Measurements from ENCODE around the gene DRICH1. TPM values are rescaled to one million over a fixed set of nuclear protein-coding genes. Genes with fewer than 3 reads are reported as not detected.
"Not testable (repeated sequence)": the region's sequence is repeated elsewhere in the genome, so short reads cannot be mapped to it uniquely, and the experiment has no call there.

The DRICH1 gene
- total RNA-seq, 1 donor from 2014 or later, result not detected

DNA sequence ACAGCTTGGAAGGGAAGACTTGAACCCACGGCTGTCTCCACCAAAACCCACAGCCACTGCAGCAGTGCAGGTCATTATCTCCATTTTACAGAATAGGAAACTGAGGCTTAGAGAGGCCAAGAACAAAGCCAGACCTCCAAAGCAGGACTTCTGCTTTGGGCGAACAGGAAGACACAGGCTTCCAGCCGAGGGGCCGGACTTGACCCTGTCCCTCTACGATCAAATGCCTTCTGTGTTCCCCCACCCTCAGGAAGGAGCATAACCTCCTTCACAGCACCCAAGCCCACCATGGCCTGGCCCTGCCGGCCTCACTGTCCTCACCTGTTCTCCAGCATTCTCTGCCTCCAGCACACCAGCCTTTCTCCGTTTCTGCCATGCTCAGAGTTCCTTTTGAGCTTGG is 67.8 kb downstream of the DRICH1 start:
- Histone ChIP-seq H3K36me3 (no peaks in the 10 kb centered on the region), H3K9me3 (replicated peaks) (no peaks in the 10 kb centered on the region), H3K27ac (replicated peaks) (no peak overlapping the region), H3K27me3 (ENCODE audit: low read depth) (peaks cover 81% of the 10 kb centered on the region), H3K4me1 (peaks cover 16% of the 10 kb centered on the region), H3K4me3 (no peak overlapping the region)
- TF ChIP-seq CTCF (IDR thresholded peaks at IDR 0.05; ENCODE audit: borderline replicate concordance), result no peak
- intact Hi-C loops (cut with micrococcal nuclease), result no loop called here
- no peak for DNase-seq

- TF ChIP-seq CTCF (IDR thresholded peaks at IDR 0.05; ENCODE audit: borderline replicate concordance), result no peak
- no peaks in the 10 kb centered on the region for H3K36me3 ChIP-seq
- intact Hi-C loops (cut with micrococcal nuclease), result no loop called here
- no peak overlapping the region for H3K4me3 ChIP-seq
- H3K9me3 ChIP-seq (replicated peaks), result no peaks in the 10 kb centered on the region
- peaks cover 16% of the 10 kb centered on the region for H3K4me1 ChIP-seq
- peaks cover 92% of the 10 kb centered on the region for H3K27me3 ChIP-seq (ENCODE audit: low read depth)
- DNase-seq, result no peak
- no peak overlapping the region for H3K27ac ChIP-seq (replicated peaks)
These were observed 69.0 kb downstream of the DRICH1 start for GRCh38 chr22:23563111-23563510.

- Histone ChIP-seq H3K4me1 (peaks cover 16% of the 10 kb centered on the region), H3K4me3 (no peak overlapping the region), H3K36me3 (no peaks in the 10 kb centered on the region), H3K9me3 (replicated peaks) (no peaks in the 10 kb centered on the region), H3K27me3 (ENCODE audit: low read depth) (peaks cover 92% of the 10 kb centered on the region), H3K27ac (replicated peaks) (no peak overlapping the region)
- no peak for TF ChIP-seq CTCF (IDR thresholded peaks at IDR 0.05; ENCODE audit: borderline replicate concordance)
- DNase-seq, result no peak
- intact Hi-C loops (cut with micrococcal nuclease), result no loop called here
These were observed 69.9 kb downstream of the DRICH1 start for GRCh38 chr22:23562186-23562585.

DNA sequence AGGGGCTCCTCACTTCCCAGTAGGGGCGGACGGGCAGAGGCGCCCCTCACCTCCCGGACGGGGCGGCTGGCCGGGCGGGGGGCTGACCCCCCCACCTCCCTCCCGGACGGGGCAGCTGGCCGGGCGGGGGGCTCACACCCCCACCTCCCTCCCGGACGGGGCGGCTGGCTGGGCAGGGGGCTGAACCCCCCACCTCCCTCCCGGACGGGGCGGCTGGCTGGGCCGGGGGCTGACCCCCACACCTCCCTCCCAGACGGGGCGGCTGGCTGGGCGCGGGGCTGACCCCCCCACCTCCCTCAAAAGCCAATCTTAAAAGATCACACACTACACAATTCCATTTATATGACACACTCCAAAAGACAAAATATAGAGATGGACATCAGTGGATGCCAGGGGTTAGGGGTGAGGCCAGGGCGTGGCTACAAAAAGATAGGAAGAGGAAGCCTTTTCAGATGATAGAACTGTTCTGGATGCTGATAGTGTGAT is 71.1 kb downstream of the DRICH1 start:
- intact Hi-C loops (cut with micrococcal nuclease); H3K9me3 ChIP-seq (replicated peaks); H3K4me3 ChIP-seq; H3K4me1 ChIP-seq; H3K27ac ChIP-seq (replicated peaks); H3K36me3 ChIP-seq; DNase-seq: not testable (repeated sequence)
- H3K27me3 ChIP-seq (ENCODE audit: low read depth), result peaks cover 92% of the 10 kb centered on the region

DNA sequence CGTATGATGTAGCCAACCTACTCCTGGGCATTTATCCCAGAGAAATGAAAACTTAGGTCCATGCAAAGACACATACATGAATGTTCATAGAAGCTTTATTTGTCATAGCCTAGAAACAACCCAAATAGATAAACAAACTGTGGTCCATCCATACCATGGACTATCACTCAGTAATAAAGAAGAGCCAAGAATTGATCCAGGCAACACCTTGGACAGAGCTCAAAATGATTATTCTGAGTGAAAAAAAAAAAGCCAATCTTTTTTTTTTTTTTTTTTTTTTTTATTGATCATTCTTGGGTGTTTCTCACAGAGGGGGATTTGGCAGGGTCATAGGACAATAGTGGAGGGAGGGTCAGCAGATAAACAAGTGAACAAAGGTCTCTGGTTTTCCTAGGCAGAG is 71.9 kb downstream of the DRICH1 start:
- H3K27me3 ChIP-seq (ENCODE audit: low read depth), result peaks cover 92% of the 10 kb centered on the region
- DNase-seq; H3K27ac ChIP-seq (replicated peaks); H3K4me1 ChIP-seq; H3K9me3 ChIP-seq (replicated peaks); H3K36me3 ChIP-seq; H3K4me3 ChIP-seq; intact Hi-C loops (cut with micrococcal nuclease): not testable (repeated sequence)

Other genes with a start within 250 kb of the DRICH1 start
- not detected for gene IGLL1, start 52.0 kb downstream of the DRICH1 start, total RNA-seq
- not detected for gene RGL4, start 58.7 kb upstream of the DRICH1 start, total RNA-seq
- gene ZNF70, start 118.8 kb upstream of the DRICH1 start, total RNA-seq, result 4.0 TPM
- gene VPREB3, start 122.1 kb upstream of the DRICH1 start, total RNA-seq, result 0.69 TPM
- not detected for gene C22orf15, start 130.7 kb upstream of the DRICH1 start, total RNA-seq
- gene CHCHD10, start 135.7 kb upstream of the DRICH1 start, total RNA-seq, result 1,446 TPM
- gene MMP11, start 140.5 kb upstream of the DRICH1 start, total RNA-seq, result 16.9 TPM
- 52.0 TPM for gene SMARCB1, start 154.6 kb upstream of the DRICH1 start, total RNA-seq
- gene DERL3, start 206.7 kb upstream of the DRICH1 start, total RNA-seq, result 2.0 TPM
- 22.0 TPM for gene SLC2A11, start 225.6 kb upstream of the DRICH1 start, total RNA-seq